GM23338 (cell line): Measurements from ENCODE around the gene C2orf92. TPM values are rescaled to one million over a fixed set of nuclear protein-coding genes. Genes with fewer than 3 reads are reported as not detected.
A peak's percentile ranks its signal among the peaks of the same experiment; 100 is the strongest.

ENCODE experiments used
- ATAC-seq: fragments of 200-7000 bp; cut with Tn5 transposase; 3 replicates; pipeline ENCODE4 v1.9.1; 2020
- DNase-seq: peaks from one replicate; pipeline ENCODE4 v3.0.0-alpha.2; 2015; ENCODE audit warnings: low spot score
- H2AFZ ChIP-seq: fragments of 200-600 bp; sonication (generic); 2 replicates; pipeline ENCODE4 v1.8.0; 2016; ENCODE audit warnings: antibody characterized with exemption, mild to moderate bottlenecking, moderate library complexity
- H3F3A ChIP-seq: fragments of 200-600 bp; sonication (generic); replicated peaks from 2 replicates; pipeline ENCODE4 v1.8.0; 2017; ENCODE audit warnings: antibody characterized with exemption, mixed run types, low read depth
- H3K27ac ChIP-seq: fragments of 200-600 bp; sonication (generic); 2 replicates; pipeline ENCODE4 v1.6.1; 2016; ENCODE audit warnings: low read depth
- H3K27me3 ChIP-seq: fragments of 200-600 bp; sonication (generic); 2 replicates; pipeline ENCODE4 v1.8.0; 2016; ENCODE audit warnings: mild to moderate bottlenecking, mixed run types, moderate library complexity; ENCODE audit not compliant: insufficient read depth
- H3K36me3 ChIP-seq: fragments of 200-600 bp; sonication (generic); 2 replicates; pipeline ENCODE4 v1.8.0; 2016; ENCODE audit warnings: mild to moderate bottlenecking; ENCODE audit not compliant: insufficient read depth
- H3K4me1 ChIP-seq: fragments of 200-600 bp; sonication (generic); 2 replicates; pipeline ENCODE4 v1.8.0; 2016; ENCODE audit warnings: mild to moderate bottlenecking, moderate library complexity; ENCODE audit not compliant: insufficient read depth
- H3K4me2 ChIP-seq: fragments of 200-600 bp; sonication (generic); 2 replicates; pipeline ENCODE4 v1.7.1; 2017; ENCODE audit warnings: mixed run types
- H3K4me3 ChIP-seq: fragments of 200-600 bp; sonication (generic); 2 replicates; pipeline ENCODE4 v1.6.1; 2016; ENCODE audit warnings: mixed run types
- H3K79me2 ChIP-seq: fragments of 200-600 bp; sonication (generic); replicated peaks from 2 replicates; pipeline ENCODE4 v1.8.0; 2017; ENCODE audit warnings: mild to moderate bottlenecking; ENCODE audit not compliant: insufficient read depth
- H3K9me2 ChIP-seq: fragments of 200-600 bp; sonication (generic); 2 replicates; pipeline ENCODE4 v1.8.0; 2017; ENCODE audit not compliant: insufficient read depth
- H4K20me1 ChIP-seq: fragments of 200-600 bp; sonication (generic); replicated peaks from 2 replicates; pipeline ENCODE4 v1.8.0; 2017; ENCODE audit warnings: mild to moderate bottlenecking; ENCODE audit not compliant: insufficient read depth
- H3K27ac Mint-ChIP-seq: 2 replicates; pipeline ENCODE4 v1.8.0; 2020; ENCODE audit warnings: inconsistent platforms, mild to moderate bottlenecking, moderate library complexity, mixed read lengths
- H3K27me3 Mint-ChIP-seq: 3 replicates; pipeline ENCODE4 v1.8.0; 2022; ENCODE audit warnings: low read depth, mild to moderate bottlenecking, moderate library complexity, mixed read lengths, inconsistent platforms; ENCODE audit not compliant: insufficient read depth, poor library complexity
- H3K36me3 Mint-ChIP-seq: 3 replicates; pipeline ENCODE4 v1.8.0; 2021; ENCODE audit warnings: low read depth, mild to moderate bottlenecking, inconsistent platforms, moderate library complexity, mixed read lengths
- H3K4me1 Mint-ChIP-seq: 3 replicates; pipeline ENCODE4 v1.8.0; 2020; ENCODE audit warnings: mild to moderate bottlenecking, inconsistent platforms, mixed read lengths
- H3K4me3 Mint-ChIP-seq: 3 replicates; pipeline ENCODE4 v1.8.0; 2021; ENCODE audit warnings: moderate library complexity, mild to moderate bottlenecking, inconsistent platforms, mixed read lengths
- H3K9me3 Mint-ChIP-seq: 3 replicates; pipeline ENCODE4 v1.8.0; 2020; ENCODE audit warnings: moderate library complexity, mild to moderate bottlenecking, inconsistent platforms, mixed read lengths
- CREB1 ChIP-seq: fragments of 250-450 bp; sonication (Bioruptor Pico); IDR thresholded peaks from 2 replicates; pipeline ENCODE4 v1.5.0; 2020; ENCODE audit warnings: low read depth, mild to moderate bottlenecking, moderate library complexity
- ETS1 ChIP-seq: IDR thresholded peaks from 2 replicates; pipeline ENCODE4 v1.6.1; 2016; ENCODE audit warnings: antibody characterized with exemption
- EZH2 ChIP-seq: fragments of 200-600 bp; sonication (generic); IDR thresholded peaks from one replicate; pipeline ENCODE4 v1.8.0; 2017; ENCODE audit warnings: antibody characterized with exemption, mild to moderate bottlenecking, low read depth; ENCODE audit not compliant: unreplicated experiment
- EZH2phosphoT487 ChIP-seq: fragments of 200-600 bp; sonication (generic); IDR thresholded peaks from one replicate; pipeline ENCODE4 v1.8.1; 2018; ENCODE audit warnings: antibody characterized with exemption; ENCODE audit not compliant: unreplicated experiment
- JUNB ChIP-seq: IDR thresholded peaks from one replicate; pipeline ENCODE4 v1.6.1; 2016; ENCODE audit warnings: antibody characterized with exemption; ENCODE audit not compliant: unreplicated experiment
- NANOG ChIP-seq: IDR thresholded peaks from 2 replicates; pipeline ENCODE4 v1.6.1; 2016; ENCODE audit warnings: antibody characterized with exemption, borderline replicate concordance
- POLR2AphosphoS5 ChIP-seq: IDR thresholded peaks from 2 replicates; pipeline ENCODE4 v1.6.1; 2016; ENCODE audit warnings: antibody characterized with exemption, low read depth
- STAT1 ChIP-seq: IDR thresholded peaks from one replicate; pipeline ENCODE4 v1.6.1; 2016; ENCODE audit warnings: antibody characterized with exemption; ENCODE audit not compliant: unreplicated experiment
- ZNF114 ChIP-seq: fragments of 250-450 bp; sonication (Bioruptor Pico); IDR thresholded peaks from 2 replicates; pipeline ENCODE4 v1.5.0; 2020; ENCODE audit warnings: mild to moderate bottlenecking, moderate library complexity
- ZNF331 ChIP-seq: fragments of 250-450 bp; sonication (Bioruptor Pico); IDR thresholded peaks from 2 replicates; pipeline ENCODE4 v1.5.0; 2020; ENCODE audit warnings: low read depth, mild to moderate bottlenecking, moderate library complexity
- ZNF462 ChIP-seq: fragments of 250-450 bp; sonication (Bioruptor Pico); IDR thresholded peaks from 2 replicates; pipeline ENCODE4 v1.5.0; 2020; ENCODE audit warnings: mild to moderate bottlenecking, moderate library complexity
- polyA plus RNA-seq: library from polyadenylated mRNA; unstranded; fragments of >200 nt; fragmentation: Nextera tagmentation; extraction: Ambion mirVana; gene quantifications from 2 replicates; pipeline ENCODE4 v1.2.1, GENCODE V29; 2016
- total RNA-seq: library from RNA; depleted of rRNA; stranded (reverse); fragments of >200 nt; shearing (Covaris generic); gene quantifications from 2 replicates; pipeline ENCODE4 v1.2.3, GENCODE V29; 2014
- TF ChIP-seq, protein P1 (sequence below), 2 experiments: fragments of 200-600 bp in 1 of 2; sonication (generic) in 1 of 2; conservative IDR thresholded peaks; 2 replicates each; pipeline versions ENCODE4 v1.5.1 to v1.6.1; 2016 to 2017; ENCODE audit warnings: antibody characterized with exemption in 2 of 2, low read depth in 2 of 2, mild to moderate bottlenecking in 2 of 2, moderate library complexity in 1 of 2

The C2orf92 gene
- total and polyA plus RNA-seq, 2 experiments from 2014 or later = 1.7 to 2.6 TPM

DNA sequence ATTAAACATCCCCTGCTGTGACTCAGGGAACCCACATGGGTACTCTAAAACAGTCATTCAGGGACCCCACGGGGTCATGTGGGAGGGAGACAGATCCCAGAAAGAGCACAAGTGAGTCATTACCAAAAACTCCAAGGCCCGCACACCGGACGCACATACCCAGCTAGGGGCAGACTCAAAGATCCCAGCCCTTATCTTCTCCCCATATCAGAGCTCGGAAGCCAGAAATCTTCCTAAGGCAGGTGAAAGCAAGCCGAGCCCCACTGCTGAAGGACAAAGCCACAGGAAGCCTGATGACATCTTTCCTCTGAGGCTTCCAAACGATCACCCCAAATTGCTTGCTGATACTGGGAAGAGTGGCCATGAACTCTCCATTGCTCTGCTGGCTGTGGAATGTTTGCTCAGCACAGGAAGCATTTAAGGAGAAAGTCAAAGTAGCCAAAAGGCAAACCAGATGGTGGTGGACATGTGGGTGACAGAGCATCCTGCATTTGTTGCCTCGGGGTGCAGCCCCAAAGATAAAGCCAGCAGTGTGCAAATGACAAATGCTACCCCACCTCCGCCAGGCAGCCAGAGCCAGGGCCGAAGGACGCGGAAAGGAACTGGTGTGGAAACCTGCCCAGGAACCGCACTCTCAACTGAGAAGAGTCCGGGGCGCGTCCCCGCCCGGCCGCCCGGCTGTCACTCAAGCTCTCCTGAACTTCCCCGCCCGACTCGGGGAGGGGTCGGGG lies 6.5 kb upstream of the C2orf92 start:
- ATAC-seq = peak; percentile 41
- H3K4me1 Mint-ChIP-seq = peaks cover 19% of the 10 kb centered on the region
- peaks cover 6% of the 10 kb centered on the region for H3K27me3 Mint-ChIP-seq
- H3K36me3 ChIP-seq = no peaks in the 10 kb centered on the region
- peaks cover 3% of the 10 kb centered on the region; the same call in 1 of the 2 replicates for H3F3A ChIP-seq
- peak overlapping the region; percentile 92 for H3K27ac ChIP-seq
- H3K9me2 ChIP-seq = no peaks in the 10 kb centered on the region
- peak overlapping the region; percentile 70 for H2AFZ ChIP-seq
- no peaks in the 10 kb centered on the region for H3K27me3 ChIP-seq
- H3K27ac Mint-ChIP-seq = peak overlapping the region; percentile 92
- TF ChIP-seq, protein P1, sequence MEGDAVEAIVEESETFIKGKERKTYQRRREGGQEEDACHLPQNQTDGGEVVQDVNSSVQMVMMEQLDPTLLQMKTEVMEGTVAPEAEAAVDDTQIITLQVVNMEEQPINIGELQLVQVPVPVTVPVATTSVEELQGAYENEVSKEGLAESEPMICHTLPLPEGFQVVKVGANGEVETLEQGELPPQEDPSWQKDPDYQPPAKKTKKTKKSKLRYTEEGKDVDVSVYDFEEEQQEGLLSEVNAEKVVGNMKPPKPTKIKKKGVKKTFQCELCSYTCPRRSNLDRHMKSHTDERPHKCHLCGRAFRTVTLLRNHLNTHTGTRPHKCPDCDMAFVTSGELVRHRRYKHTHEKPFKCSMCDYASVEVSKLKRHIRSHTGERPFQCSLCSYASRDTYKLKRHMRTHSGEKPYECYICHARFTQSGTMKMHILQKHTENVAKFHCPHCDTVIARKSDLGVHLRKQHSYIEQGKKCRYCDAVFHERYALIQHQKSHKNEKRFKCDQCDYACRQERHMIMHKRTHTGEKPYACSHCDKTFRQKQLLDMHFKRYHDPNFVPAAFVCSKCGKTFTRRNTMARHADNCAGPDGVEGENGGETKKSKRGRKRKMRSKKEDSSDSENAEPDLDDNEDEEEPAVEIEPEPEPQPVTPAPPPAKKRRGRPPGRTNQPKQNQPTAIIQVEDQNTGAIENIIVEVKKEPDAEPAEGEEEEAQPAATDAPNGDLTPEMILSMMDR (conservative IDR thresholded peaks at IDR 0.05; ENCODE audit: low read depth in 2 of 2) = no peak
- TF ChIP-seq ZNF462 (CRISPR knock-in tag) (no peak), ZNF331 (CRISPR knock-in tag) (no peak), POLR2AphosphoS5 (no peak), ZNF114 (no peak), NANOG (no peak), ETS1 (no peak), STAT1 (no peak), EZH2phosphoT487 (no peak), JUNB (no peak), EZH2 (no peak), CREB1 (no peak)
- peaks cover 10% of the 10 kb centered on the region; the same call in 1 of the 2 replicates for H4K20me1 ChIP-seq
- DNase-seq = peak; percentile 83
- H3K79me2 ChIP-seq = peaks cover 22% of the 10 kb centered on the region
- no peaks in the 10 kb centered on the region for H3K9me3 Mint-ChIP-seq
- H3K36me3 Mint-ChIP-seq = peaks cover 7% of the 10 kb centered on the region
- peak overlapping the region; percentile 98 for H3K4me2 ChIP-seq
- H3K4me3 Mint-ChIP-seq = peak overlapping the region; percentile 89
- H3K4me1 ChIP-seq = peaks cover 18% of the 10 kb centered on the region
- peak overlapping the region; percentile 64 for H3K4me3 ChIP-seq
